ENCODE data around the gene SETD4. TPM values are rescaled to one million over a fixed set of nuclear protein-coding genes. Genes with fewer than 3 reads are reported as not detected.

The SETD4 gene
- total and polyA plus RNA-seq, 2 donors (not counting 3 experiments of a cell fraction or from before 2014, with no cell fraction given), result 13.0 to 25.1 TPM

DNA sequence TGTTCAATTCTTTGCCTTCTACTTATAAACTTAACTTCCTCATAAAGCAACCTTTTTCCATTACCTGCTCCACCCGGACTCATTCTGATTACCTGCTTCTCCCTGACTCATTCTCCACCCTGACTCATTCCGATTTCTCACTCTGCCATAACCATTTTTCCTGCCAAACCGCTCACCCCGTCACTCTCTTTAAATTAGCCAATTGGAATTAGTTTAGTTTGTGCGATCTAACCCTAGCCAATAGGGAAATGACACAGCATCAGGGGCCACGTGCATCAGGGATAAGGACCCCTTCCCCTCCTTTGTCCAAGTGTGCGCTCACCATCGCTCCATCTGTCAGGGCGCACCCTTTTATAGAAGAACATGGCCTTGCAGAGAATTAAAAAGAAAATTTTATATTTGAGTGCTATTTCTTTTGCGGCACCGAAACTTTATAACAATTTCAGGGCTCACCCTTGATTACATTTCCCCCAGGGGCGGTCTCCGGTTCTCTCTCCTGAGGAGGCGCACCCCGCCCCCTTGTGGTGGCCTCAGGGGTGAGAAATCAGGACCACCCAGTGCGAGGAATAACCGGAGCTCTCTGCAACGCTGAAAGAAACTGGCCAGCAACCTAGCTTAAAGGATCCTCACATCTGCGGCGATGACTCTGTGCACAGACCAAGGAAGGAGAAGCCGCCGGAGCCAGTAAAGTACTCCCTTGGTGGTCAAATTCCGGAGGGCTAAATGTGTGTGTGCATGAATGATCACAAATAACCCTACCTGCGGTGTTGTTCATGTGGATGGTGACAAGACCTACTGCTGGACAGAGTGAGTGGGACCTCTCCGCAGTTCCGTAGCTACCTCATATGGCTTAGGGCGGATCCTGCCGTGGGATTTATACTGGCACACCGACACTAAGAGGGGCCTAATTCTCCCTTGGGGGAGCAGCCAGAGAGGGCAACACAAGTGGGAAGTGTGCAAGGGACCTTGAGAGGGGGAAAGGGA is 44.3 kb upstream of the SETD4 start:
- H3K27me3 ChIP-seq (ENCODE audit: control insufficient read depth in 2 of 2, insufficient read depth in 2 of 2, low read length in 2 of 2), result peaks cover 38 to 48% of the 10 kb centered on the region in 2 experiments
- no peaks in the 10 kb centered on the region for H3K79me2 ChIP-seq (ENCODE audit: control insufficient read depth, insufficient read depth, low read length)
- intact Hi-C loops (cut with micrococcal nuclease), result no loop called here
- no peaks in the 10 kb centered on the region for H3K4me1 ChIP-seq (ENCODE audit: control insufficient read depth, extremely low read depth, insufficient read depth, low read length)
- H2AFZ ChIP-seq (ENCODE audit: low read depth, low read length), result no peak overlapping the region
- H3K4me2 ChIP-seq (ENCODE audit: insufficient read depth, low read length), result peak overlapping the region; percentile 46
- H3K9me1 ChIP-seq (replicated peaks; ENCODE audit: control insufficient read depth, extremely low read depth, insufficient read depth, low read length), result no peaks in the 10 kb centered on the region
- FAIRE-seq, result no peak
- no peak overlapping the region for H3K27ac ChIP-seq (ENCODE audit: insufficient read depth, low read depth, low read length)
- H3K36me3 ChIP-seq (ENCODE audit: control insufficient read depth in 2 of 2, extremely low read depth in 1 of 2, insufficient read depth in 2 of 2, low read length in 2 of 2), result no peaks in the 10 kb centered on the region
- H3K4me3 ChIP-seq (replicated peaks in 1 of 3; ENCODE audit: insufficient read depth in 1 of 3, low read depth in 1 of 3, low read length in 3 of 3), result no peak overlapping the region
- H4K20me1 ChIP-seq (replicated peaks; ENCODE audit: control insufficient read depth, extremely low read depth, insufficient read depth, low read length), result no peaks in the 10 kb centered on the region
- no peak overlapping the region for H3K9ac ChIP-seq (replicated peaks; ENCODE audit: extremely low read depth, insufficient read depth, low read length)
- H3K9me3 ChIP-seq (replicated peaks; ENCODE audit: control insufficient read depth, insufficient read depth, low read length), result no peaks in the 10 kb centered on the region
- peak; percentile 36 for DNase-seq (ENCODE audit: low read depth, low spot score)
- dilution Hi-C loops (cut with MboI; ENCODE audit: extremely low pct_ligation_motif_present, low sequenced_read_pairs), result no loop called here
- no TSS peak for BruUV-seq (replicated peaks)
- ChIA-PET POLR2A (no interaction called here), CTCF (interaction anchor here (0.6 to 1.4 kb wide), 22 partner anchors 9 to 1268 kb away, joined by 3 to 12 read pairs (median 4); partner anchors contain the start of genes CBR1 and SETD4)
- TF ChIP-seq, protein P1, sequence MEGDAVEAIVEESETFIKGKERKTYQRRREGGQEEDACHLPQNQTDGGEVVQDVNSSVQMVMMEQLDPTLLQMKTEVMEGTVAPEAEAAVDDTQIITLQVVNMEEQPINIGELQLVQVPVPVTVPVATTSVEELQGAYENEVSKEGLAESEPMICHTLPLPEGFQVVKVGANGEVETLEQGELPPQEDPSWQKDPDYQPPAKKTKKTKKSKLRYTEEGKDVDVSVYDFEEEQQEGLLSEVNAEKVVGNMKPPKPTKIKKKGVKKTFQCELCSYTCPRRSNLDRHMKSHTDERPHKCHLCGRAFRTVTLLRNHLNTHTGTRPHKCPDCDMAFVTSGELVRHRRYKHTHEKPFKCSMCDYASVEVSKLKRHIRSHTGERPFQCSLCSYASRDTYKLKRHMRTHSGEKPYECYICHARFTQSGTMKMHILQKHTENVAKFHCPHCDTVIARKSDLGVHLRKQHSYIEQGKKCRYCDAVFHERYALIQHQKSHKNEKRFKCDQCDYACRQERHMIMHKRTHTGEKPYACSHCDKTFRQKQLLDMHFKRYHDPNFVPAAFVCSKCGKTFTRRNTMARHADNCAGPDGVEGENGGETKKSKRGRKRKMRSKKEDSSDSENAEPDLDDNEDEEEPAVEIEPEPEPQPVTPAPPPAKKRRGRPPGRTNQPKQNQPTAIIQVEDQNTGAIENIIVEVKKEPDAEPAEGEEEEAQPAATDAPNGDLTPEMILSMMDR (IDR thresholded peaks at IDR 0.05; ENCODE audit: extremely low read depth in 1 of 2, insufficient read depth in 1 of 2, low read depth in 1 of 2, low read length in 2 of 2), result peak; percentile 55 to 68
- TF ChIP-seq JUN (IDR thresholded peaks at IDR 0.05; ENCODE audit: borderline replicate concordance, insufficient read depth, insufficient read length, low read depth) (no peak), POLR2A (IDR thresholded peaks at IDR 0.05; ENCODE audit: low read depth, low read length) (no peak), GATA2 (IDR thresholded peaks at IDR 0.05; ENCODE audit: insufficient read depth, insufficient read length, low read depth, low read length) (no peak)

Measured in endothelial cell of umbilical vein (primary cell).